K562 (cell line): ENCODE results near the gene MYH6.

Experiments used
- CTCF ChIP-seq, 3 experiments: IDR thresholded peaks in 2 of 3; conservative IDR thresholded peaks in 1 of 3; 2 replicates each; pipeline ENCODE4 v1.5.1; 2011 to 2012; ENCODE audit warnings: low read length in 3 of 3, mild to moderate bottlenecking in 3 of 3, control low read depth in 2 of 3, improper control_type of control experiment in 1 of 3, inconsistent platforms in 1 of 3, low read depth in 1 of 3, mixed read lengths in 1 of 3, moderate library complexity in 1 of 3; ENCODE audit not compliant: insufficient read depth in 2 of 3
- EP300 ChIP-seq: IDR thresholded peaks from 2 replicates; pipeline ENCODE4 v1.6.1; 2012; ENCODE audit warnings: low read length, improper control_type of control experiment
- KLF16 ChIP-seq: IDR thresholded peaks from 2 replicates; pipeline ENCODE4 v1.6.1; 2016; ENCODE audit warnings: antibody characterized with exemption
- NFATC3 ChIP-seq: fragments of 450-650 bp; IDR thresholded peaks from 2 replicates; pipeline ENCODE4 v1.6.1; 2017; ENCODE audit warnings: mild to moderate bottlenecking
- PCBP2 ChIP-seq: fragments of 200-400 bp; formaldehyde crosslinking; IDR thresholded peaks from 2 replicates; pipeline ENCODE4 v1.6.1; 2018; ENCODE audit warnings: low read length, low read depth, mild to moderate bottlenecking, moderate library complexity; ENCODE audit not compliant: poor library complexity, severe bottlenecking
- POLR2AphosphoS5 ChIP-seq: IDR thresholded peaks from 2 replicates; pipeline ENCODE4 v1.6.1; 2011; ENCODE audit warnings: mild to moderate bottlenecking, low read depth, low read length, moderate library complexity; ENCODE audit not compliant: control insufficient read depth, insufficient read depth
- ZNF143 ChIP-seq: sonication (generic); formaldehyde crosslinking; IDR thresholded peaks from 2 replicates; pipeline ENCODE4 v1.9.0; 2022; ENCODE audit warnings: mild to moderate bottlenecking, missing genetic modification reagents
- TF ChIP-seq, protein P1 (sequence below), 2 experiments: fragments of 450-650 bp in 1 of 2; sonication (generic) in 1 of 2; formaldehyde crosslinking in 1 of 2; IDR thresholded peaks in 1 of 2; conservative IDR thresholded peaks in 1 of 2; 2 replicates each; pipeline versions ENCODE4 v1.6.1 to v1.8.1; 2016 to 2023; ENCODE audit warnings: mild to moderate bottlenecking in 2 of 2, moderate library complexity in 2 of 2, inconsistent platforms in 1 of 2, missing genetic modification reagents in 1 of 2

DNA sequence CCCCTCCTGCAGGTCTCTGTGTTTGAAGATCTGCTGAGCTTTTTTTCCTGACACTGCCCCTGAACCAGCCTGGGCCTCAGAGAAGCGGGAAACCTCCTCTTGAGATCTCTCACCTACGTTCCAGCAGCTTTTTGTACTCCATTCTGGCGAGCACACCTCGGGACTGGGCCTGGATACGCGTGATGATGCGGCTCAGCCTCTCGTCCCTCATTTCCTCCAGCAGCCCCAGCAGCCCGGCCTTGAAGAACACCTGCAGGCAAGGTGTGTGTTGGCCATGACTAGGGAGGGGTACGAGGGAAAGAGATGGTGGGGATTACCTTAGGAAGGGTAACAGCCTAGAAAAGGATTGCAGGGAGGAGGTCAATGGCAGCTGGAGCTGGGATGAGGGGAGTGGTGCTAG lies 17.1 kb upstream of the MYH6 start:
- TF ChIP-seq POLR2AphosphoS5 (no peak), CTCF (IDR thresholded peaks at IDR 0.05 in 2 of 3, conservative IDR thresholded peaks at IDR 0.05 in 1 of 3; ENCODE audit: insufficient read depth in 2 of 3, low read depth in 1 of 3, low read length in 3 of 3) (no peak), EP300 (no peak), NFATC3 (no peak), PCBP2 (no peak), KLF16 (no peak), ZNF143 (CRISPR knock-in tag) (no peak)
- TF ChIP-seq, protein P1, sequence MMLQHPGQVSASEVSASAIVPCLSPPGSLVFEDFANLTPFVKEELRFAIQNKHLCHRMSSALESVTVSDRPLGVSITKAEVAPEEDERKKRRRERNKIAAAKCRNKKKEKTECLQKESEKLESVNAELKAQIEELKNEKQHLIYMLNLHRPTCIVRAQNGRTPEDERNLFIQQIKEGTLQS (IDR thresholded peaks at IDR 0.05): no peak
- TF ChIP-seq, protein P1 (CRISPR knock-in tag; conservative IDR thresholded peaks at IDR 0.05): no peak
